GM12878 (cell line): ENCODE results near the gene MDM1. TPM values are rescaled to one million over a fixed set of nuclear protein-coding genes. Genes with fewer than 3 reads are reported as not detected.

ENCODE experiments used
- ASH2L ChIP-seq: fragments of 300-600, 200-600 bp; sonication (generic); IDR thresholded peaks from 2 replicates; pipeline ENCODE4 v1.6.1; 2017; ENCODE audit warnings: low read depth, mild to moderate bottlenecking, borderline replicate concordance
- ATF7 ChIP-seq: fragments of 450-650 bp; IDR thresholded peaks from 2 replicates; pipeline ENCODE4 v1.6.1; 2016; ENCODE audit warnings: low read depth, mild to moderate bottlenecking
- BACH1 ChIP-seq: fragments of 450-650 bp; IDR thresholded peaks from 2 replicates; pipeline ENCODE4 v1.6.1; 2017; ENCODE audit warnings: mild to moderate bottlenecking, borderline replicate concordance
- BCL3 ChIP-seq: IDR thresholded peaks from 2 replicates; pipeline ENCODE4 v1.6.1; 2011; ENCODE audit warnings: borderline replicate concordance, low read depth, mild to moderate bottlenecking, moderate library complexity, low read length; ENCODE audit not compliant: insufficient read depth, poor library complexity, severe bottlenecking
- CBFB ChIP-seq: IDR thresholded peaks from 2 replicates; pipeline ENCODE4 v1.6.1; 2016; ENCODE audit warnings: antibody characterized with exemption, low read depth
- CBX3 ChIP-seq: fragments of 200-600 bp; sonication (generic); IDR thresholded peaks from 2 replicates; pipeline ENCODE4 v1.6.1; 2016; ENCODE audit warnings: low read depth, borderline replicate concordance
- CHD1 ChIP-seq: IDR thresholded peaks from 2 replicates; pipeline ENCODE4 v1.6.1; 2012; ENCODE audit warnings: low read depth, low read length, improper control_type of control experiment
- CHD2 ChIP-seq: IDR thresholded peaks from 2 replicates; pipeline ENCODE4 v1.6.1; 2011; ENCODE audit warnings: low read depth, low read length, improper control_type of control experiment, borderline replicate concordance
- CREM ChIP-seq: IDR thresholded peaks from 2 replicates; pipeline ENCODE4 v1.6.1; 2014; ENCODE audit warnings: antibody characterized with exemption, low read depth
- DPF2 ChIP-seq: fragments of 450-650 bp; IDR thresholded peaks from 2 replicates; pipeline ENCODE4 v1.6.1; 2017; ENCODE audit warnings: mild to moderate bottlenecking
- EGR1 ChIP-seq, 2 experiments: IDR thresholded peaks; 1 replicate in 1 of 2; 2 replicates in 1 of 2; pipeline ENCODE4 v1.6.1; 2011 to 2012; ENCODE audit warnings: low read depth in 2 of 2, low read length in 2 of 2, borderline replicate concordance in 1 of 2, mild to moderate bottlenecking in 1 of 2, moderate library complexity in 1 of 2
- HSF1 ChIP-seq: fragments of 150-350 bp; IDR thresholded peaks from 2 replicates; pipeline ENCODE4 v1.6.1; 2014; ENCODE audit warnings: mild to moderate bottlenecking, low read depth, low read length
- IKZF1 ChIP-seq: fragments of 450-650 bp; conservative IDR thresholded peaks from 2 replicates; pipeline ENCODE4 v1.6.1; 2017; ENCODE audit warnings: antibody characterized with exemption, mild to moderate bottlenecking
- IRF5 ChIP-seq: fragments of 450-650 bp; IDR thresholded peaks from 2 replicates; pipeline ENCODE4 v1.6.1; 2017; ENCODE audit warnings: borderline replicate concordance
- MLLT1 ChIP-seq: fragments of 450-650 bp; IDR thresholded peaks from 2 replicates; pipeline ENCODE4 v1.6.1; 2016; ENCODE audit warnings: mild to moderate bottlenecking
- NFIC ChIP-seq: IDR thresholded peaks from 2 replicates; pipeline ENCODE4 v1.6.1; 2012; ENCODE audit warnings: low read depth, mild to moderate bottlenecking, inconsistent platforms, low read length, moderate library complexity
- PKNOX1 ChIP-seq: fragments of 450-650 bp; IDR thresholded peaks from 2 replicates; pipeline ENCODE4 v1.6.1; 2016; ENCODE audit warnings: mild to moderate bottlenecking
- RUNX3 ChIP-seq: IDR thresholded peaks from 2 replicates; pipeline ENCODE4 v1.6.1; 2012; ENCODE audit warnings: low read length, inconsistent platforms
- SIN3A ChIP-seq: IDR thresholded peaks from 2 replicates; pipeline ENCODE4 v1.6.1; 2012; ENCODE audit warnings: low read depth, low read length, improper control_type of control experiment
- TARDBP ChIP-seq: IDR thresholded peaks from 2 replicates; pipeline ENCODE4 v1.6.1; 2016; ENCODE audit warnings: borderline replicate concordance
- TCF7 ChIP-seq: IDR thresholded peaks from 2 replicates; pipeline ENCODE4 v1.6.1; 2014; ENCODE audit warnings: antibody characterized with exemption, borderline replicate concordance
- polyA plus RNA-seq, 11 experiments: library from polyadenylated mRNA; depleted of rRNA in 4 of 11; unstranded in 6 of 11; stranded (reverse) in 5 of 11; fragments of >200 nt; fragmentation: Nextera tagmentation in 4 of 11; fragmentation: Illumina TruSeq in 1 of 11; extraction: Ambion mirVana in 4 of 11; extraction: Trizol in 1 of 11; gene quantifications; 1 replicate in 1 of 11; 2 replicates in 10 of 11; pipeline versions ENCODE4 v1.2.1 to v1.2.3, GENCODE V29; 2011 to 2016; ENCODE audit warnings: inconsistent platforms in 2 of 11, missing spikeins in 2 of 11, low read depth in 1 of 11
- total RNA-seq, 4 experiments: library from RNA; depleted of rRNA in 3 of 4; stranded (reverse); fragments of >200 nt in 3 of 4; fragmentation: Illumina TruSeq in 1 of 4; extraction: Trizol in 1 of 4; gene quantifications; 2 replicates each; pipeline versions ENCODE4 v1.2.1 to v1.2.3, GENCODE V29; 2013 to 2021

MDM1 gene
- total and polyA plus RNA-seq, 10 of the 15 experiments (the other 5 are each of a cell fraction or from before 2014, with no cell fraction given): 10.1 to 25.3 (median 16.5) TPM

GRCh38 chr12:68358532-68359485 is 26.6 kb upstream of the MDM1 start (continued):
- no peak for TF ChIP-seq HSF1
- no peak for TF ChIP-seq BCL3
- TF ChIP-seq CBX3: no peak
- TF ChIP-seq IKZF1: peak; percentile 86
- TF ChIP-seq PKNOX1: 0 out of 2 replicates have a peak, but pooled peaks have one; percentile 7
- peak; percentile 95 for TF ChIP-seq ATF7
- TF ChIP-seq SIN3A: no peak
- TF ChIP-seq MLLT1: peak; percentile 60; the same call in 1 of the 2 replicates
- no peak for TF ChIP-seq IRF5
- TF ChIP-seq TCF7: 0 out of 2 replicates have a peak, but pooled peaks have one; percentile 9
- no peak for TF ChIP-seq BACH1
- TF ChIP-seq RUNX3: peak; percentile 82
- TF ChIP-seq ASH2L: no peak
- TF ChIP-seq CHD1: no peak
- no peak for TF ChIP-seq EGR1 (IDR thresholded peaks at IDR 0.05; ENCODE audit: borderline replicate concordance in 1 of 2, low read depth in 2 of 2, low read length in 2 of 2)
- TF ChIP-seq NFIC: peak; percentile 78
- TF ChIP-seq CREM: 0 out of 2 replicates have a peak, but pooled peaks have one; percentile 35
- TF ChIP-seq CHD2: peak; percentile 17; the same call in 1 of the 2 replicates
- TF ChIP-seq CBFB: no peak
- 0 out of 2 replicates have a peak, but pooled peaks have one; percentile 51 for TF ChIP-seq DPF2
- no peak for TF ChIP-seq TARDBP
- TF ChIP-seq, all 136 proteins: peak for 40
